ENCODE measurements around the gene PRKACB. TPM values are rescaled to one million over a fixed set of nuclear protein-coding genes. Genes with fewer than 3 reads are reported as not detected.

PRKACB gene
- total RNA-seq, 1 experiment from 2014 or later: 12.8 TPM

GRCh38 chr1:84198832-84199231 lies 54.8 kb downstream of the PRKACB start:
- Mint-ChIP-seq H3K36me3 (ENCODE audit: insufficient read depth, unreplicated experiment) (peaks cover 7% of the 10 kb centered on the region), H3K27me3 (ENCODE audit: insufficient read depth, unreplicated experiment) (no peaks in the 10 kb centered on the region), H3K4me3 (ENCODE audit: unreplicated experiment) (no peak overlapping the region), H3K4me1 (ENCODE audit: insufficient read depth, unreplicated experiment) (no peaks in the 10 kb centered on the region), H3K9me3 (ENCODE audit: unreplicated experiment) (peaks cover 5% of the 10 kb centered on the region), H3K27ac (ENCODE audit: low read depth, unreplicated experiment) (no peak overlapping the region)
- DNase-seq (ENCODE audit: unreplicated experiment): no peak
- BruUV-seq (replicated peaks): no TSS peak
- CTCF ChIA-PET: no interaction called here
- intact Hi-C loops (cut with micrococcal nuclease): no loop called here
- TF ChIP-seq CTCF (IDR thresholded peaks at IDR 0.05; ENCODE audit: unreplicated experiment): no peak
- POLR2A ChIA-PET: no interaction called here

GRCh38 chr1:84199257-84199656 lies 55.2 kb downstream of the PRKACB start:
- CTCF ChIA-PET: interaction anchor here (0.8 kb wide), 1 partner anchor 234 kb away, joined by 4 read pairs; no protein-coding TSS in a partner anchor
- no peak for DNase-seq (ENCODE audit: unreplicated experiment)
- H3K27ac Mint-ChIP-seq (ENCODE audit: low read depth, unreplicated experiment): no peak overlapping the region
- H3K36me3 Mint-ChIP-seq (ENCODE audit: insufficient read depth, unreplicated experiment): peaks cover 7% of the 10 kb centered on the region
- no TSS peak for BruUV-seq (replicated peaks)
- intact Hi-C loops (cut with micrococcal nuclease): no loop called here
- no peak overlapping the region for H3K4me3 Mint-ChIP-seq (ENCODE audit: unreplicated experiment)
- POLR2A ChIA-PET: no interaction called here
- no peaks in the 10 kb centered on the region for H3K27me3 Mint-ChIP-seq (ENCODE audit: insufficient read depth, unreplicated experiment)
- TF ChIP-seq CTCF (IDR thresholded peaks at IDR 0.05; ENCODE audit: unreplicated experiment): no peak
- H3K9me3 Mint-ChIP-seq (ENCODE audit: unreplicated experiment): peaks cover under 1% of the 10 kb centered on the region
- no peaks in the 10 kb centered on the region for H3K4me1 Mint-ChIP-seq (ENCODE audit: insufficient read depth, unreplicated experiment)

- Mint-ChIP-seq H3K27me3 (ENCODE audit: insufficient read depth, unreplicated experiment) (no peaks in the 10 kb centered on the region), H3K36me3 (ENCODE audit: insufficient read depth, unreplicated experiment) (peaks cover 14% of the 10 kb centered on the region), H3K9me3 (ENCODE audit: unreplicated experiment) (no peaks in the 10 kb centered on the region), H3K4me1 (ENCODE audit: insufficient read depth, unreplicated experiment) (no peaks in the 10 kb centered on the region), H3K27ac (ENCODE audit: low read depth, unreplicated experiment) (no peak overlapping the region), H3K4me3 (ENCODE audit: unreplicated experiment) (no peak overlapping the region)
- no peak for TF ChIP-seq CTCF (IDR thresholded peaks at IDR 0.05; ENCODE audit: unreplicated experiment)
- no TSS peak for BruUV-seq (replicated peaks)
- POLR2A ChIA-PET: no interaction called here
- CTCF ChIA-PET: interaction anchor here (0.6 kb wide), 1 partner anchor 25 kb away, joined by 3 read pairs; no protein-coding TSS in a partner anchor
- intact Hi-C loops (cut with micrococcal nuclease): no loop called here
- DNase-seq (ENCODE audit: unreplicated experiment): no peak
Observed at GRCh38 chr1:84202126-84202525, 58.1 kb downstream of the PRKACB start.

GRCh38 chr1:84206375-84206774 lies 62.3 kb downstream of the PRKACB start:
- no peak overlapping the region for H3K27ac Mint-ChIP-seq (ENCODE audit: low read depth, unreplicated experiment)
- no peak for DNase-seq (ENCODE audit: unreplicated experiment)
- no peak overlapping the region for H3K4me3 Mint-ChIP-seq (ENCODE audit: unreplicated experiment)
- no peak for TF ChIP-seq CTCF (IDR thresholded peaks at IDR 0.05; ENCODE audit: unreplicated experiment)
- intact Hi-C loops (cut with micrococcal nuclease): no loop called here
- CTCF ChIA-PET: no interaction called here
- POLR2A ChIA-PET: no interaction called here
- no TSS peak for BruUV-seq (replicated peaks)
- no peaks in the 10 kb centered on the region for H3K4me1 Mint-ChIP-seq (ENCODE audit: insufficient read depth, unreplicated experiment)
- H3K27me3 Mint-ChIP-seq (ENCODE audit: insufficient read depth, unreplicated experiment): no peaks in the 10 kb centered on the region
- peaks cover 7% of the 10 kb centered on the region for H3K36me3 Mint-ChIP-seq (ENCODE audit: insufficient read depth, unreplicated experiment)
- no peaks in the 10 kb centered on the region for H3K9me3 Mint-ChIP-seq (ENCODE audit: unreplicated experiment)

All from MCF 10A (cell line).